IPS-11a (cell line): ENCODE data around the gene CUL9.

Source experiments
- H3K4me3 ChIP-seq: one replicate; pipeline ENCODE4 v1.5.1; 2013; ENCODE audit warnings: low read depth, low read length, control low read depth

The CUL9 gene

DNA sequence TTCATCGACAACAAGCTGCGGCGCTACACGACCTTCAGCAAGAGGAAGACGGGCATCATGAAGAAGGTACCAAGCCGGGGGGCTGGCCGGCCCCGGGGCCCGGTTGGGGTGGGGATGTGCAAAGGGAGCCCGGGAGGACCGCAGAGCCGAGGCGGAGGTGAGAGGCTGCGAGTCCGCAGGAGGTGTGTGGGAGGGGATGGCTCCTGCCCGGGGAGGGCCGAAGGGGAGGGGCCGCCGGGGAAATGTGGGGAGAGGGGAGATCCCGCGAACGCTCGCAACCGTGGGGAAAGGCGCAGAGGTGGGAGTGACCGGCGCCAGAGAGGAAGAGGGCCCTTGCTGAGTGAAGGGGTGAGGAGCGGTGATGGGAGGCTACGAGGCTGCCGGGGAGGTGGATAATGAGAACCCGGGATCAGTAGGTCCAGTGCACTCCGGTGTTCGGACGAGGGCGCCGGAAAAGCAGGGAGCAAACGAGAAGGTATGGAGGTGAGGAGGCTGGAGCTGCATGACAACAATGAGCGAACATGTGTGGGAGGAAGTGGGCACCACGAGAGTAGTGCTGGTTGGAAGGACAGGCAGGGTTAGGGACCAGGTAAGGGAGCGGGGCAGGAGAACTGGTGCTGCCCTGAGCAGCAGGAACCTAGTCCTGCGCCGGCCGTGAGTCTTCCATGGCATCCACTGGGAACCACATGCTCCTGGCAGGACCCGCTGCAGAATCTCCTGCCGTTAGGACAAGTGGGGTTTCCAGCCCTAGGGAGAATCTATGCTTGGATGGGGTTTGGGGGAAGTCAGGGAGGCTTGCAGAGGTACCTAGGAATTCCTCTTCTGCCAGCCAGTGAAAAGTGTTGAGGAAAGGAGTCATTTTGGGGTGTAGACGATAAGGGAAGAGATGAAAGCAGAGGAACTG lies 9.6 kb upstream of the CUL9 start:
- peak overlapping the region; percentile 91 for H3K4me3 ChIP-seq

DNA sequence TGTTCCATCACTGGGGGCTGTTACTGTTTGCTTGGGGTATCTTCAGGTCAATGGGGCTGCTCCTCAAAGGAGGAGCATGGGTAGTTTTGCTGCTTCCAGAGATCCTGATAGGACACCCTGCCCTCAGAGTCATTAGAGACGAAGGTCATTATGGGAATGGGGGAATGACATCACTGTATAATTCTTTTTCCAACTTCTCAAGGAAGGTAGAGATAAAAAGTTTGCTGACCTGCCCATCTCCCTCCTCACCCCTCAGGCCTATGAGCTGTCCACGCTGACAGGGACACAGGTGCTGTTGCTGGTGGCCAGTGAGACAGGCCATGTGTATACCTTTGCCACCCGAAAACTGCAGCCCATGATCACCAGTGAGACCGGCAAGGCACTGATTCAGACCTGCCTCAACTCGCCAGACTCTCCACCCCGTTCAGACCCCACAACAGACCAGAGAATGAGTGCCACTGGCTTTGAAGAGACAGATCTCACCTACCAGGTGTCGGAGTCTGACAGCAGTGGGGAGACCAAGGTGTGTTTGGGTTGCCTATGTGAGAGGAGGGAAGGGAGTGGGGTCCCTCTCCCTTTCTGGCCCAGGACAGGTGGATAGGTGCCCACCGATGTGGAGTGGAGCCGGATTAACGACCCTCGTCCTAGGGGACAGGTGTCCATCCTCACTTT lies 8.3 kb upstream of the CUL9 start:
- no peak overlapping the region for H3K4me3 ChIP-seq

DNA sequence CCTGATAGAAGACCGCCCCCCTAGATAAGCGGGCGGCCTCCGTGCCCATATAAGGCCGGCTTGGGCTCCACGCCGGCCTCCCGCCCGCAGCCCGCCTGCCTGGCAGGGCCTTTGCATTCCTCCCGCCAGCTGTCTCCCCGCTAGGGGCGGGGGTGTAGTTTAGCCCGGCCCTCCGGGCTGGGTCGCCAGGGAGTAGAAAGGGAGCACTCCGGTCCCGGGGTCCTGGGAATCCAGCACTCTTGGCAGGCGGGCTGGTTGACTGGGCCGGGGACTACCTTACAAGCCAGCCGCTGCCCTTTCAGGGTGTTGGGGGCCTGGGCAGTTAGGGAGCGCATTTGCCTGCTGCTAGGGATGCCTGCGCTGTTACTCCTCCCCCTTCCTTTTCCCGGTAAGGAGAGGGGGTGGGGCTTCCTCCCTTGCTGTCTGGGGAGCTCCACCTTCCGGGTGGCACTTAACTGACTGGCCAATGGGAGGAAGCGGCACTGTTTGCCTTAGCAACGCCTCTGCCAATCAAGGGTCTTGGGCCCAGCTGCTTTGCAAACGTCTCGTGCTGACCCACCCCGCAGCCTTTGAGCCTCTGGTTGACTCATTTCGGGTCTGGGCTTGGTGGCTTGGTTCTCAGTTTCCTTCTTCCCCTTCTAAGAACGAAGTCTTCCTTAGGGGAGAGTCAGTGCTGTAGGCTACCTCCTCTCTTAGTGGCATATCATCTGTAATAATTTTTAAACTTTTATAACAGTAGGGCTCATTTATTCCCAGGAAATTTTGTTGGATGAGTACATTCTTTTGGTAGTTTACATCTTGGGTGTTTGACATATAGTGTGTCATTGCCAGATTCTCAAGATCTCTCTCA lies 7.5 kb upstream of the CUL9 start:
- H3K4me3 ChIP-seq, result peak overlapping the region; percentile 20

DNA sequence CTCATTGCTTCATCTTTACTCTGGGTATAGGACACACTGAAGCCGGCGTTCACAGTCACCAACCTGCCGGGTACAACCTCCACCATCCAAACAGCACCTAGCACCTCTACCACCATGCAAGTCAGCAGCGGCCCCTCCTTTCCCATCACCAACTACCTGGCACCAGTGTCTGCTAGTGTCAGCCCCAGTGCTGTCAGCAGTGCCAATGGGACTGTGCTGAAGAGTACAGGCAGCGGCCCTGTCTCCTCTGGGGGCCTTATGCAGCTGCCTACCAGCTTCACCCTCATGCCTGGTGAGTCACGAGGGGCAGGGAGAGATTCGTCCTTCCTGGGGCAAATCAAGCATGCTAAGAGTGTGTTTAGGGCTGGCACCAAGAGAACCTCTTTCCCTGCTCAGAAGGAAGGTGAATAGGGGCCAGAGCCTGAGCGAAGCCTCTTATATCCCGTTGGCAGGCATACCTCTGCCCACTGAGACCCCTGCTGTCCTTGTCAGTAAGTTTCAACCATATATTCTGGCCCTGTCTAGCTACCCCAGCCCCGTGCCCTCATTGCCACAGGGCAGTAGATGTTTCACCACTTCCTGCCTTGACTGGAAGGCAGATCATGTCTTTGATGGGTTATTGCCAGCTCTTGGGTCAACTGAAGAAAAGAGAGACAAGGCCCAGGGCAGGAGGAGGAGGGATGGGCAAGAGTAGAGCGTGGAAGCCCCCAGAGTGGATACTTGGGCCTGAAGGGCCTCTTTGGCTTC lies 6.1 kb upstream of the CUL9 start:
- H3K4me3 ChIP-seq, result no peak overlapping the region

DNA sequence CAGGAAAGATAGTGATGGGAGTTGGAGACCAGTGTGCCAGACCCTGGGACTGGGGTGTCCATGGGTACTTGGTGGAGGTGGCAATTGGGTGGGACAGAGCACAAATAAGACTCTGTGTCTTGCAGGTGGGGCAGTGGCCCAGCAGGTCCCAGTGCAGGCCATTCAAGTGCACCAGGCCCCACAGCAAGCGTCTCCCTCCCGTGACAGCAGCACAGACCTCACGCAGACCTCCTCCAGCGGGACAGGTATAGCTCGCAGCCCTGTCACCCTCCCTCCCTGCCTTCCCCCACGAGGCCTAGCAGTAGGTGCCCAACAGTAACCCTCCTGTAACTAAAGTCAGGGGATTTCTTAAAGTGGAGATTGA lies 5.6 kb upstream of the CUL9 start:
- H3K4me3 ChIP-seq, result no peak overlapping the region

DNA sequence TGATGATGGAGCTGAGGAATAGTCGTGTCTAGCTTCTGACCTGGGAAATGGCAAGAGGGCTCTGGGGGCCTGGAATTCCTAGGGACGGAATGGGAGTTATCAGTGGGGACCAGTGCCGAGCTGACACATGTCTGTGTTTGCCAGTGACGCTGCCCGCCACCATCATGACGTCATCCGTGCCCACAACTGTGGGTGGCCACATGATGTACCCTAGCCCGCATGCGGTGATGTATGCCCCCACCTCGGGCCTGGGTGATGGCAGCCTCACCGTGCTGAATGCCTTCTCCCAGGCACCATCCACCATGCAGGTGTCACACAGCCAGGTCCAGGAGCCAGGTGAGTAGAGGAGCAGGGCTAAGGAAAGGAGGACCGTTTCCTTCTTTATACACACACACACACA lies 3.8 kb upstream of the CUL9 start:
- no peak overlapping the region for H3K4me3 ChIP-seq

DNA sequence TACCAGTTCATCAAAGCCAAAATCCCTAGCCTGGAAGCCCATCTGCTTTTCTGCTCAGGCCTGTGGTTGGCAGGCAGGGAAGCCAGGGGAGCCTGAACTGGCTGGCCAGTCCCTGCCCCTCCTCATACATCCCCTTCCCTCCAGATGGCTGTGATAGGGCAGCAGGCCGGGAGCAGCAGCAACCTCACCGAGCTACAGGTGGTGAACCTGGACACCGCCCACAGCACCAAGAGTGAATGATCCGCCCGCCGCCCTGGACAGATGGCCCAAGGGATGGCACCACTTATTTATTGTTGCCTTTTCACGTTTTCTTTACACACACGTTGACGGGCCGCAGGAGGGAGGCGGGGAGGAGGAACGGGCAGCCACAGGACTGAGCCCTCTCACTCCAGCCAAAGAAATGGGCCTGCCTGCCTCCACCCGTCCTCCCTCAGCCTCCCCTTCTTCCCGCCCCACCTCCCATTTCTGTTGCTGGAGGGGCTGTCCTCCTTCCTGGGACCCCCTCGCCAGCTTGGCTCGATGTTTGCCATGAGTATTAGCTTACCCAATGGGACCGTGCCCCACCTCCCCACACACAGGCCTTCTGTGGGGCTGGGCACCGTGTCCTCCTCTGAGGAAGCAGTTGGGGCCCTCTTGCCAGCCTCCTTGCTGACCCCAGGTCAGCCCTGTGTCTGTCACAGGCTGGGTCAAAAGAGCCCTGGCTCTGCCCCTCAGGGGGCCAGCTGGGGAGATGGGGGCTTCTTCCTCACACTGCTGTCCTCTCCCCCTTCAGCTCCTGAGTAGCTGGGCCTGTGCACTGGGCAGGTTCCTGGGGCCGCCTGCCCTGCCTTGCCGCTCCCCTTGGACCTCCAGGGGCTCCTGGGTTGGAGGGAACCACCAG lies 2.8 kb upstream of the CUL9 start:
- H3K4me3 ChIP-seq, result no peak overlapping the region

DNA sequence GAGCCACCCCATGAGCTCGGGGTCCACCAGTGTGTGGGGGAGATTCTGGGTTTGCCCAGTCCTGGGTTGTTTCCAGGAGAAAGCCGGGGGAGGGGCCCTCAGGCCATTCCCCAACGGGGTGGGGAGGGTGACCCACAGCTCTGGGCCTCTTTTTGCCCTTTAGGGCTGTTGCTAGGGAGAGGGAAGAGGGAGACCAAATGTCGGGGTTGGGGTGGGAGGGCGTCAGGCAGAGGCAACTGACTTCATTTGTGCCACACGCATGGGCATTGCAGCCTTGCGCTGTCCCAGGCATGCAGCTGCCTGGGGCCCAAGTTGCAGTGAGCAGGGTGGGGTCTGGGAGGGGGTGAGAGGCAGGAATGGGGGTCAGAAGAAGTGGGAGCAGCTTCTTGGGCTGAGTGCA lies 1.9 kb upstream of the CUL9 start:
- H3K4me3 ChIP-seq, result no peak overlapping the region

DNA sequence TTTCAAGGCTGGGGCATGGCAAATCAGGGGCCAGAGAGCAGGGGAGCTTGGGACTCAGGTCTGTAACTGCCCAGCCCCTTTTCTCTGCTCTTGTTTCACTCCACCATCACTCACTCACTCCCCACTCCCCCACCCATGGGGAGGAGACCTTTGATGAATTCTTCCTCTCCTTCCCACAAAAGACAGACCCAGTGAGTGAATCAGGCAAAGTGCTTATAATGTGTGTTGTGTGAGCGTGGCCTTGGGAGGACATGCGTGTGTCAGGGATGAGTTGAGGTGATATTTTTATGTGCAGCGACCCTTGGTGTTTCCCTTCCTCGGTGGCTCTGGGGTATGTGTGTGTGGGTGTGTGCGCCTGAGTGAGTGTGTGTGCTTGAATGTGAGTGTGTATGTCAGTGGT lies 1.0 kb upstream of the CUL9 start:
- H3K4me3 ChIP-seq, result no peak overlapping the region

DNA sequence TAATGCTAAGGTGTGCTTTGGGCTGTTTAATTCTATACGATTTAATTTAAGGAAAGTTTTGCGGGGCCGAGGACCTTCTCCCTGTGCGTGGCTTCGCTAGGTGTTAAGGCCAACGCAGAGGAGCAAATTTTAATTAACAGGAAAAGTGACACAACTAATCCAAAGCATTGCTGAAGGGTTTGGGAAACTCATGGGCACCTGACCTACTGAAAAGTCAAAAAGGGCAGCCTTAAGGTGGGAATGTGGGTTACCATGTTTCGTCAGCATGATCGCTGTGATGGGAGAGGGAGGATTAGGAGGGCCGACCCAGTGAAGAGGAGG lies 415 bp upstream of the CUL9 start:
- H3K4me3 ChIP-seq, result peak overlapping the region; percentile 77

DNA sequence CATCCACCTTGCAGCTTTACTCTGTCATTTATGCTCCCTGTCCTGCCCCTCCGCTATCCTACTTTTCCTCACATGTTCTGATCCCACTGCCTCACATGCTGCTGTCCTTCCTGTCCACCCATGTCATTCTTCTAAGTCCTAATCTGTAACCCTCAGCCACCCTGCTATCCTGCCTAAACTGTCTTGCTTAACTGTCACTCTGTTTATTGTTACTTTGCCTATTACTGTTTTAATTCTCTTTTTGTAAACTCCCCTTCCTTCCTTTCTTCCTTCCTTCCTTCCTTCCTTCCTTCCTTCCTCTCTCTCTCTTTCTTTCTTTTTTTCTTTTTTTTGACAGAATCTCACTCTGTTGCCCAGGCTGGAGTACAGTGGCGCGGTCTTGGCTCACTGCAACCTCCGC lies 1.4 kb downstream of the CUL9 start:
- no peak overlapping the region for H3K4me3 ChIP-seq

DNA sequence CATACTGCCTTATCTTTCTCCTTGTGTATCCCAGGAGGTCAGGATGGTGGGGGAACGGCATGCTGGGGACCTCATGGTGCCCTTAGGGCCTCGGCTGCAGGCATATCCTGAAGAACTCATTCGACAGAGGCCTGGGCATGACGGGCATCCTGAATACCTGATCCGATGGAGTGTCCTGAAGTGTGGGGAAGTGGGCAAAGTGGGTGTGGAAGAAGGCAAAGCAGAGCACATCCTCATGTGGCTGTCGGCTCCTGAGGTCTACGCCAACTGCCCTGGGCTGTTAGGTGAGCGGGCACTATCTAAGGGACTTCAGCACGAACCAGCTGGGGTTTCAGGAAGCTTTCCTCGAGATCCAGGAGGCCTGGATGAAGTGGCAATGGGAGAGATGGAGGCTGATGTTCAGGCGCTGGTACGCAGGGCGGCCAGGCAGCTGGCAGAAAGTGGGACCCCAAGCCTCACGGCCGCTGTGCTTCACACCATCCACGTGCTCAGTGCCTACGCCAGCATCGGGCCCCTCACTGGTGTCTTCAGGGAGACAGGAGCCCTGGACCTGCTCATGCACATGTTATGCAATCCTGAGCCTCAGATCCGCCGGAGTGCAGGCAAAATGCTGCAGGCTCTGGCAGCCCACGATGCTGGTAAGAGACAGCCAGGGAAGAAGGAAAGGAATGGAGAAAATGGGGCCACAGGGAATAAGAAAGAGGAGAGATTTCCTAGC lies 2.4 kb downstream of the CUL9 start:
- no peak overlapping the region for H3K4me3 ChIP-seq

DNA sequence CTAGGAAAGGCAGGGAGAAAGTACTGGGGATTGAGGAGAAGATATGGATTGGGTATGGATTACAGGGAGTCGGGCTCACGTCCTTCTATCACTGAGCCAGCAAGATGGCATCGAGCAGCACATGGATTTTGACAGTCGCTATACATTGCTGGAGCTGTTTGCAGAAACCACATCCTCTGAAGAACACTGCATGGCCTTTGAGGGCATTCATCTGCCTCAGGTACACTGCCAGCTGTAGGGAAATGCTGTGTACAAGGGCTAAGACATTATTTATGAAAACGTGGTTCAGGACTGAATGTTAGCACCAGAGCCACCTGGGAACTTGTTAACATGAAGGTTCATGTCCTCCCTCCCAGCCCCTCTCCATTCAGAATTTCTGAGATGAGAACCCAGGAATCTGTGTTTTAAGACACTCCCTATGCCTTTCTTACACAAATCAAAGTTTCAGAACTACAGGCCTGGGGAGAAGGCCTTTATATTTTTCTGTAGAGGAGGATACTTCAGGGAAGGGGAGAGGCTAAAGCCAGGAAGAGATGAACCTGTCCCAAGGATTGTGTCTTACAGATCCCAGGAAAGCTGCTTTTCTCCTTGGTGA lies 3.5 kb downstream of the CUL9 start:
- no peak overlapping the region for H3K4me3 ChIP-seq

DNA sequence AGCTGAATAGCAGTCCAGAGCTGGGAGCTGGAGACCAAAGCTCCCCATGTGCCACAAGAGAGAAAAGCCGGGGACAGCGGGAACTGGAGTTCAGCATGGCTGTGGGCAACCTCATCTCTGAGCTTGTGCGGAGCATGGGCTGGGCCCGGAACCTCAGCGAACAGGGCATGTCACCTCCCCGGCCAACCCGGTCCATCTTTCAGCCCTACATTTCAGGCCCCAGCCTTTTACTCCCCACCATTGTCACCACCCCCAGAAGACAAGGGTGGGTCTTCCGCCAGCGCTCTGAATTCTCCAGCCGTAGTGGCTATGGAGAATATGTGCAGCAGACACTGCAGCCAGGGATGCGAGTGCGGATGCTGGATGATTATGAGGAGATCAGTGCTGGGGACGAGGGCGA lies 4.0 kb downstream of the CUL9 start:
- H3K4me3 ChIP-seq, result no peak overlapping the region

DNA sequence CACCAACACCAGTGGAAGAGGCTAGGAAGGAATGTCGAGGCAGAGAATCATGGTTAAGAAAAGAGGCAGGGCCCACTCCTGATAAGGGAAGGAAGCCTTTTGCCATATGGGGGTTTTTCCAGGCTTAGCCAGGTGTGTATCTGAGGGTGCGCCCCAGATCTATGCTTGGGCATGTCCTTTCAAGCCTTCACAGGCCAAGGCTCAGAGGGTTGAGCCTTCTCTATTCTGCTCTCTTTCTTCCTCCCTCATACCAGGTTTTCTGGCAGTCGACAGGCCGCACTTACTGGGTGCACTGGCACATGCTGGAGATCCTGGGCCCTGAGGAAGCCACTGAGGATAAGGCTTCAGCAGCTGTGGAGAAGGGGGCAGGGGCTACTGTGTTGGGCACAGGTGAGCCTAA lies 4.7 kb downstream of the CUL9 start:
- H3K4me3 ChIP-seq, result no peak overlapping the region

DNA sequence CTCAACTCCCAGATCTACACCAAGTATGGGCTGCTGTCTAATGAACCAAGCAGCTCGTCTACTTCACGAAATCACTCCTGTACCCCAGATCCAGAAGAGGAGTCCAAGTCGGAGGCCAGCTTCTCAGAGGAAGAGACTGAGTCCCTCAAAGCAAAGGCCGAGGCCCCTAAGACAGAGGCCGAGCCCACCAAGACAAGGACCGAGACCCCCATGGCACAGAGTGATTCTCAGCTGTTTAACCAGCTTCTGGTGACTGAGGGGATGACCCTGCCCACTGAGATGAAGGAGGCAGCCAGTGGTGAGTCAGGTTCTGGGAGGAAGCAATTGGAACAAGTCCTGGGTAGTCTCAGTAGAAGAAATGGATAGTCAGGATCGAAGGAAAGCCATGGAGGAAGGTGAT lies 5.8 kb downstream of the CUL9 start:
- no peak overlapping the region for H3K4me3 ChIP-seq

DNA sequence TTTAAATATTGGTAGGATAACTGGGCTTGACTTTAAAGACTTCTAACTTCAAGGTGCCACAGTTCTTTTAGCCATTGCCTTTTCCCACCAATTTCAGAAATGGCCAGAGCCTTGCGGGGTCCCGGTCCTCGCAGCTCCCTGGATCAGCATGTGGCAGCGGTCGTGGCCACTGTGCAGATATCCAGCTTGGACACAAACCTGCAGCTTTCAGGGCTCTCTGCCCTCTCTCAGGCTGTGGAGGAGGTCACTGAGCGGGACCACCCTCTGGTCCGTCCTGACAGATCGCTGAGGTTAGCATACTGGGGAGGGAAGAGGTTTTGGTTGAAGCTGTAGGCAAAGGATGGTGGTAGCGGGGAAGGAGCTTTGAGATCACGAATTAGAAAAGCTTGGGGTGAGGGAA lies 6.4 kb downstream of the CUL9 start:
- H3K4me3 ChIP-seq, result no peak overlapping the region

DNA sequence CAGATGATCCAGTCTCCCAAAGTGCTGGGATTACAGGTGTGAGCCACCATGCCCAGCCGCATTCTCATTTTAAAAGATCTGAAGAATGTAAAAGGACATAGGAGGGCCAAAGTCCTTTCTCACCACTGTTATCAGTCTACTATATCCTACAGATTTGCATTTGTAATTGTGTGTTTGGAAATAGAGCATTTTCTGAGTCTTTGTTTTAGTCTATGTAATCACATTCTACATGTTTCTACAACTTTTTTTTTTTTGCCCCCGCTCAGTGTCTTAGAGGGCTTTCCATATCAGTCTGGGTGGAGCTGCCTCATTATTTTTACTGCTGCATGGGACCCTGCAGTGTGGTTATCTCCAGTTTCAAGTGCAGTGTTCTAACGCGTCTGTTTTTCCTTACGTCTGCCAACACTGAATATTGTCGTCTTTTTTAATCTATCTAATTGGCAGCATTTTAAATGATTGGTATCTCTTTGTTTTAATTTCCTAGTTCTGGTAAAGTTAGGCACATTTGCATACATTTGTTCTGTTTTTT lies 7.8 kb downstream of the CUL9 start:
- H3K4me3 ChIP-seq, result no peak overlapping the region

DNA sequence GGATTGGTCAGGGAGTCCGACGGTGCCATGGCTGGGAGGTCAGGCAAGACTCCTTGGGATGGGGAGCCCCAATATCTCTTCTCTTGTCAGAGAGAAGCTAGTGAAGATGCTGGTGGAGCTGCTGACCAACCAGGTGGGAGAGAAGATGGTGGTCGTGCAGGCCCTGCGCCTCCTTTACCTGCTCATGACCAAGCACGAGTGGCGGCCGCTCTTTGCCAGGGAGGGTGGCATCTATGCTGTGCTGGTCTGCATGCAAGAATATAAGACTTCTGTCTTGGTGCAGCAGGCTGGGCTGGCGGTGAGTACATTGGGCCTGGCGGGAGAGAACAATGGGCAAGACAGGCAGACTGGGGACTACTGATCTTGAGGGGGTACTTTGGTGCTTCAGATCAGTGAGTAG lies 10.9 kb downstream of the CUL9 start:
- H3K4me3 ChIP-seq, result no peak overlapping the region
